Calu3 (cell line): ENCODE data around the gene BCAR1. TPM values are rescaled to one million over a fixed set of nuclear protein-coding genes. Genes with fewer than 3 reads are reported as not detected.
"Not testable (repeated sequence)": the region's sequence is repeated elsewhere in the genome, so short reads cannot be mapped to it uniquely, and the experiment has no call there.

Experiments used
- BruUV-seq: library from RNA; stranded (reverse); fragments of 400-500 nt; replicated peaks from 2 replicates; lab custom pipeline; 2021; lab: Mats Ljungman, UMichigan
- CTCF ChIA-PET: fragments of 300-600 bp; sonication (Branson Sonifier 250); formaldehyde crosslinking; loops from one replicate; lab custom pipeline; 2022; ENCODE audit warnings: antibody characterized with exemption; lab: Charles Lee
- DNase-seq: peaks from one replicate; pipeline ENCODE4 v3.0.0; 2022
- H3K27ac Mint-ChIP-seq: one replicate; pipeline ENCODE4 v1.8.0; 2022; ENCODE audit warnings: mixed read lengths; ENCODE audit not compliant: unreplicated experiment
- H3K27me3 Mint-ChIP-seq: one replicate; pipeline ENCODE4 v1.8.0; 2022; ENCODE audit warnings: mixed read lengths; ENCODE audit not compliant: unreplicated experiment
- H3K36me3 Mint-ChIP-seq: one replicate; pipeline ENCODE4 v1.8.0; 2022; ENCODE audit warnings: mild to moderate bottlenecking, moderate library complexity, mixed read lengths; ENCODE audit not compliant: insufficient read depth, unreplicated experiment
- H3K4me1 Mint-ChIP-seq: one replicate; pipeline ENCODE4 v1.8.0; 2022; ENCODE audit warnings: mild to moderate bottlenecking, low read depth, mixed read lengths; ENCODE audit not compliant: unreplicated experiment
- H3K4me3 Mint-ChIP-seq: one replicate; pipeline ENCODE4 v1.8.0; 2022; ENCODE audit warnings: mild to moderate bottlenecking, low read depth, moderate library complexity, mixed read lengths; ENCODE audit not compliant: unreplicated experiment
- H3K9me3 Mint-ChIP-seq: one replicate; pipeline ENCODE4 v1.8.0; 2022; ENCODE audit warnings: low read depth, mixed read lengths; ENCODE audit not compliant: unreplicated experiment
- intact Hi-C: fragments of 100-400 bp; cut with micrococcal nuclease; formaldehyde crosslinking; loops from one replicate; pipeline ENCODE4 v1.10.0; 2022; ENCODE audit not compliant: unreplicated experiment
- total RNA-seq: library from RNA; stranded (reverse); gene quantifications from 2 replicates; pipeline ENCODE4 v1.2.3, GENCODE V29; 2022
- TF ChIP-seq, protein P1 (sequence below): fragments of 200-600 bp; IDR thresholded peaks from one replicate; pipeline ENCODE4 v1.8.0; 2022; ENCODE audit warnings: antibody characterized with exemption; ENCODE audit not compliant: unreplicated experiment

Gene BCAR1
- total RNA-seq, 1 experiment from 2014 or later, result 153 TPM

DNA sequence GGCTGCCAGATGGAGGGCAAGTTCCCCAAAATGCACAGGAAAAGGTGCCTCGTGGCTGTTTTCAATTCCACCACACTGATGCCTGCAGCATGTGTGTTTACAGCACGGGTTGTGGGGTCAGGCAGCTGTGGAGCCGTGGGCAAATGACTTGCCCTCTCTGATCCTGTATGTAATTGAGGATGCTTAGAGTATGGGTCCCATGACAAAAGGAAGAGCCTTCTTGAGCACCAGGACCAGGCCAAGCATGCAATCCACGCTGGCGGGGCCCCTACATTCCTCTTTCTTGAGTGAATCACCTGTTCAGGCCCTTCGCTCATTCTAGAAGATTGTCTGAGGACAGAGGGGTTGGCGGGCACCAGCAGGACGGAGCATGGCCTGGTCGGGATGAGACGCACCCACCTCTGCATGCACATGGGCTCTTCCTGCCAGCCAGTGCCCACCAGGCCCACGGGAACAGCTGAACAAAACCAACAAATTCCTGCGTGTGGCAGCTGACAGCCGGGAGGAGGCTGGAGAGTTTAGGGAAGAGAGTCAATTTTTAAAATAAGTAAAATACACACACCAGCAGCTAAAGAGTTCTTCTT is 43.1 kb downstream of the BCAR1 start:
- no peak overlapping the region for H3K27ac Mint-ChIP-seq

DNA sequence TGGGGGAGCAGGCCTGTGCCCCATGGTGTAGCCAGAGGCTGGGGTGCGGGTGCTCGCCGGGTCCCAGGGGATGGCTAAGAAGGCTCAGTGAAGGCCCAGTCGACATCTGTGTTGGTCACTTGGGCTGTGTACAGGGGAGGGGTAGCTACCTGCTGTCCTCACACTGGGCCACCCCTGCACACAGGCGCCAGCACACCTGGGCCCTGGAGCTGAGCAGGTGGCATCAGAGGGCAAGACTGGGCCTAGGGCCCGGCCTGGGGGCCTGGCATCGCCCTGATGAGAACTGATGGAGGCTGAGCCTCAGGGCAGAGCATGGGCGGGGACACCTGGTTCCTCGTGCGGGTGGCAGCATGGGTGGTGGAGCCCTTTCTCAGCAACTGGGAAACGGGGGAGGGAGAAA is 43.6 kb downstream of the BCAR1 start:
- Mint-ChIP-seq H3K9me3 (no peaks in the 10 kb centered on the region), H3K4me3 (no peak overlapping the region), H3K4me1 (no peaks in the 10 kb centered on the region), H3K36me3 (peaks cover 14% of the 10 kb centered on the region), H3K27ac (no peak overlapping the region), H3K27me3 (no peaks in the 10 kb centered on the region)
- no TSS peak for BruUV-seq
- no peak for DNase-seq
- CTCF ChIA-PET, result no interaction called here
- intact Hi-C loops, result loop anchor here (2.0 kb wide), 1 partner anchor 17 kb away; no protein-coding TSS in a partner anchor
- TF ChIP-seq, protein P1, sequence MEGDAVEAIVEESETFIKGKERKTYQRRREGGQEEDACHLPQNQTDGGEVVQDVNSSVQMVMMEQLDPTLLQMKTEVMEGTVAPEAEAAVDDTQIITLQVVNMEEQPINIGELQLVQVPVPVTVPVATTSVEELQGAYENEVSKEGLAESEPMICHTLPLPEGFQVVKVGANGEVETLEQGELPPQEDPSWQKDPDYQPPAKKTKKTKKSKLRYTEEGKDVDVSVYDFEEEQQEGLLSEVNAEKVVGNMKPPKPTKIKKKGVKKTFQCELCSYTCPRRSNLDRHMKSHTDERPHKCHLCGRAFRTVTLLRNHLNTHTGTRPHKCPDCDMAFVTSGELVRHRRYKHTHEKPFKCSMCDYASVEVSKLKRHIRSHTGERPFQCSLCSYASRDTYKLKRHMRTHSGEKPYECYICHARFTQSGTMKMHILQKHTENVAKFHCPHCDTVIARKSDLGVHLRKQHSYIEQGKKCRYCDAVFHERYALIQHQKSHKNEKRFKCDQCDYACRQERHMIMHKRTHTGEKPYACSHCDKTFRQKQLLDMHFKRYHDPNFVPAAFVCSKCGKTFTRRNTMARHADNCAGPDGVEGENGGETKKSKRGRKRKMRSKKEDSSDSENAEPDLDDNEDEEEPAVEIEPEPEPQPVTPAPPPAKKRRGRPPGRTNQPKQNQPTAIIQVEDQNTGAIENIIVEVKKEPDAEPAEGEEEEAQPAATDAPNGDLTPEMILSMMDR, result no peak

More for the DNA sequence above, 43.1 kb downstream of the BCAR1 start:
- intact Hi-C loops, result no loop called here
- no peak overlapping the region for H3K4me3 Mint-ChIP-seq
- TF ChIP-seq, protein P1, result no peak
- no peaks in the 10 kb centered on the region for H3K4me1 Mint-ChIP-seq
- BruUV-seq, result no TSS peak
- CTCF ChIA-PET, result no interaction called here
- peaks cover 14% of the 10 kb centered on the region for H3K36me3 Mint-ChIP-seq
- no peak for DNase-seq
- H3K27me3 Mint-ChIP-seq, result no peaks in the 10 kb centered on the region
- no peaks in the 10 kb centered on the region for H3K9me3 Mint-ChIP-seq

DNA sequence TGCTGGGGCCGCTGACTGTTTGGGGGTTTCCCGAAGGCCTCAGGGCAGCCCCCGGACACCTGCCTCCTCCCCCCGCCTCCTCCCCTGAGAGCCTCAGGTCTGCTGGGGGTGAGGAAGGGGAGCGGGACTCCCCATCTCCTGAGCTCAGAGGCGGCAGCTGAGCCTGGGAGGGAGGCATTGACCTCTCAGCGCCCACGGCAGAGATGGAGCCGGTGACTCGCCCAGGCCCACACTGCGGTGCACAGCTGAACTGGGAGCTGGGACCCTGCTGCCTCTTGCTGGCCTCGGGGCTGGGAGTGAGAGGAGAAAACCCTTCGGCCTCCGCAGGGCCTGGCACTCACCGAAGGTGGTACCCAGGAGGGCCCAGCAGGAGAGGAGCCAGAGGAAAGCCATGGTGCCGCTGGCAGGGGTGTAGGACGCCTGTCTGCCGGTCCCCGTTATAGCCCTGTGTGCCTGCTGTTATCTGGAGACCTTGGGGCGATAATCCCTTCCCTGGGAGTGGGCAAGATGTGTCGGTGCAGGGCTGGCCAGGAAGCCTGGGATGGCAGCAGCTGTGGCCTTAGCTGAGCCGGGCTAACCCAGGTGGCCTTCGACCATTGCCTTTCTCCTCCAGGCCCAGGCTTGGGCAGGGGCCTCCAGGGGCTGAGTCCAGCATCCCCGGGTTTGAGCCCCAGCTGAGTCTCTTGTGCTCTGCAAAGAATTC is 44.5 kb downstream of the BCAR1 start, which contains the start of gene CTRB2:
TSS of gene CTRB2 (minus strand) at position 413 of the 703 bp plus-strand sequence. CDS start at position 393, 20 bp downstream.
- H3K4me1 Mint-ChIP-seq, result no peaks in the 10 kb centered on the region
- no peak for DNase-seq

DNA sequence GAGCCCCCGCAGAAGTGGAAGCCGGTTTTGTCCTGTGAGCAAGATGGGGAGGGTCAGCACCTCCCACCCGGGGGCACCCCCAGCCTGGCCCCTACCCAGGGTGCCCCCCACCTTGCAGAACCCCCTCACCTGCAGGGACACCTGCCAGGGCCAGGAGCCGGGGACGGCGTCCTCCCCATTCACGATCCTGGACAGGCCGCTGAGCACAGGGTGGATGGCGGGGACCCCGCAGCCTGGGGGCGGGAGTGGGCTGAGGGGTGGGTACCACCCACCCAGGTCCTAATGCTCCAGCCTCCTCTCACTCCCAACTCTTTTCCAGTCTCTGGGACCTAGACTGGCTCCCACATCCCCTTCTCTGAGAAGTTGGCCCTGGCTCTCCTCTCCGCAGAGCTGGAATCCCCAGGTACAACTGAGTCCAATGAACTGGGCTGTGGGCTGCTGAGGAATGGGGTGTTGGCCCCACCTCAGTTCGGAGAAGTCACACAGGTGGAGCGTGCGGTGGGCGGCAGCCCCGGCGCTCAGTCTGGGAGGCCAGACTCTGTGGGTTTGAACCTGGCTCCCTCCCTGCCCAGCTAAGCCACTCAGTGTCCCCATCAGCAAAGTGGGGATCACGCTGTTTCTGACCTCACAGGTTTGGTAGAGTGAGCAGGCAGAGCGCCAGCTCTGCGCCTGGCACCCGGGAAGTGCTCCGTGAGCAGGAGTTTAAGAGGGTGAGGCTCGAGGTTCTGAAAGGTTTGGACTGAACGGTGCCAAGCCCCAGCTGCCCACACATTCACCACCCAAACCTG is 45.3 kb downstream of the BCAR1 start:
- CTCF ChIA-PET, H3K9me3 Mint-ChIP-seq, H3K27me3 Mint-ChIP-seq, DNase-seq, H3K4me1 Mint-ChIP-seq, H3K27ac Mint-ChIP-seq, BruUV-seq, H3K4me3 Mint-ChIP-seq: not testable (repeated sequence)
- intact Hi-C loops, result loop anchor here (2.0 kb wide), 1 partner anchor 19 kb away; no protein-coding TSS in a partner anchor
- H3K36me3 Mint-ChIP-seq, result peaks cover 14% of the 10 kb centered on the region

More for the DNA sequence above, 44.5 kb downstream of the BCAR1 start, which contains the start of gene CTRB2:
- BruUV-seq, result no TSS peak
- no peak within 1 kb of the TSS for H3K27ac Mint-ChIP-seq
- no peak within 1 kb of the TSS for H3K4me3 Mint-ChIP-seq
- CTCF ChIA-PET, result no interaction called here
- H3K27me3 Mint-ChIP-seq, result no peaks in the 10 kb centered on the region
- intact Hi-C loops, result loop anchor here (2.0 kb wide), 1 partner anchor 18 kb away; no protein-coding TSS in a partner anchor
- TF ChIP-seq, protein P1, result no peak
- peaks cover 14% of the 10 kb centered on the region for H3K36me3 Mint-ChIP-seq
- no peaks in the 10 kb centered on the region for H3K9me3 Mint-ChIP-seq

DNA sequence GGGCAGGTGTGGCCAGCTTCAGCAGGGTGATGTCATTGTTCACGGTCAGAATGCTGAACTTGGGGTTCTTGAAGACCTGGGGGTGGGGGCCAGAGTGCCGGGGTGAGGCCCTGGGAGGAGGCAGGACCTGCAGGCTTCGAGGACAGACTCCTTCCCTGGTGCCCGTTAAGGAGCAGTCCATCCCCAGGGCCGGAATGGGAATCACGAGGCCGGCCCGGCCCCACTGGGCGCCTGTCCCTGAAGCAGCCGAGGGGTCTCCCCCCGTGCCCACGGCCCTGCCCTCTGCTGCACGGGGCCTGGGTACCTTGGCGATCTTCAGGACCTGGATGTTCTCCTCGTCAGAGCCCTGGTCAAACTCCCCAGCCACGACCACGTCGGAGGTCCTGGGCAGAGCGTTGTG is 46.0 kb downstream of the BCAR1 start:
- H3K9me3 Mint-ChIP-seq, H3K27ac Mint-ChIP-seq, intact Hi-C loops, CTCF ChIA-PET, DNase-seq, H3K4me1 Mint-ChIP-seq, H3K27me3 Mint-ChIP-seq, BruUV-seq, H3K4me3 Mint-ChIP-seq: not testable (repeated sequence)
- H3K36me3 Mint-ChIP-seq, result peaks cover 14% of the 10 kb centered on the region

DNA sequence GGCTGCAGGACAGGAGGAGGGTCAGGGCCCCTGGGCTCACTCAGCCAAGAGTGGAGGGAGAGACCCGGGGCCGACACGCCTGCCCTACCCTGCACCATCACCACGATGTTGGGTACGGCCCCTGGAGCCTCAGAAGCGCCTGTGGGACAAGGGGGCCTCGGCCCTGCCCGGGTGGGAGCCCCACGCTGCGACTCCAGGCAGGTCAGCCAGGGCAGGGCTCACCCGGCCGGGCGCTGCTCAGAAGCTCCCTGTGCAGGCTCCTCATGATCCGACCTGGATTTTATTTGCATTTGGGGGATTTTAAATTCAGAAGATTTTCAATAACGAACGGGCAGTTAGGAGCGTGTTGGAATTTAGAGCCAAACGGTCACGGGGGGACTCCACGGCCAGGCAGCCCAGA is 46.5 kb downstream of the BCAR1 start:
- BruUV-seq, DNase-seq, H3K27ac Mint-ChIP-seq, H3K27me3 Mint-ChIP-seq, H3K4me1 Mint-ChIP-seq, intact Hi-C loops, H3K9me3 Mint-ChIP-seq, CTCF ChIA-PET, H3K4me3 Mint-ChIP-seq: not testable (repeated sequence)
- H3K36me3 Mint-ChIP-seq, result peaks cover 14% of the 10 kb centered on the region
